IMR-90 (cell line): ENCODE data around the gene UBN1. TPM values are rescaled to one million over a fixed set of nuclear protein-coding genes. Genes with fewer than 3 reads are reported as not detected.

Experiments
- ATAC-seq: fragments of 200-7000 bp; cut with Tn5 transposase; 2 replicates; pipeline ENCODE4 v1.9.1; 2020; ENCODE audit warnings: low read depth, mild to moderate bottlenecking, moderate library complexity
- BruUV-seq: library from RNA; stranded (reverse); fragments of 400-500 nt; replicated peaks from 2 replicates; lab custom pipeline; 2021; lab: Mats Ljungman, UMichigan
- CTCF ChIA-PET: fragments of 300-600 bp; formaldehyde crosslinking; extraction: SDS; loops from one replicate; lab custom pipeline; 2021; ENCODE audit warnings: antibody characterized with exemption; lab: Yijun Ruan, JAX
- POLR2A ChIA-PET: fragments of 300-600 bp; sonication (Branson Sonifier 250); formaldehyde crosslinking; loops from one replicate; lab custom pipeline; 2022; ENCODE audit warnings: antibody characterized with exemption; ENCODE audit not compliant: unreplicated experiment; lab: Charles Lee
- DNase-seq: peaks from one replicate; pipeline ENCODE4 v3.0.0; 2013
- H2AFZ ChIP-seq: replicated peaks from 2 replicates; pipeline ENCODE3; 2013; ENCODE audit warnings: low read length, mild to moderate bottlenecking; ENCODE audit not compliant: poor library complexity
- H2AK5ac ChIP-seq: 2 replicates; pipeline ENCODE4 v1.6.1; 2013; ENCODE audit warnings: low read depth, low read length, inconsistent platforms
- H2AK9ac ChIP-seq: replicated peaks from 2 replicates; pipeline ENCODE3; 2013; ENCODE audit warnings: mild to moderate bottlenecking, low read depth, low read length, moderate library complexity; ENCODE audit not compliant: poor library complexity
- H2BK120ac ChIP-seq: 2 replicates; pipeline ENCODE4 v1.6.1; 2013; ENCODE audit warnings: low read depth, low read length, inconsistent platforms
- H2BK15ac ChIP-seq: 3 replicates; pipeline ENCODE4 v1.6.1; 2013; ENCODE audit warnings: low read depth, low read length, inconsistent platforms
- H2BK20ac ChIP-seq: 2 replicates; pipeline ENCODE4 v1.6.1; 2013; ENCODE audit warnings: low read depth, mild to moderate bottlenecking, inconsistent platforms, low read length, moderate library complexity
- H2BK5ac ChIP-seq: 2 replicates; pipeline ENCODE4 v1.6.1; 2013; ENCODE audit warnings: mild to moderate bottlenecking, low read depth, low read length, inconsistent platforms; ENCODE audit not compliant: poor library complexity, severe bottlenecking
- H3K14ac ChIP-seq: replicated peaks from 2 replicates; pipeline ENCODE4 v1.6.1; 2013; ENCODE audit warnings: low read depth, low read length, inconsistent platforms
- H3K18ac ChIP-seq: 2 replicates; pipeline ENCODE4 v1.6.1; 2013; ENCODE audit warnings: low read depth, low read length, control low read depth
- H3K23ac ChIP-seq: 2 replicates; pipeline ENCODE4 v1.6.1; 2013; ENCODE audit warnings: low read depth, low read length, inconsistent platforms
- H3K27ac ChIP-seq: 2 replicates; pipeline ENCODE4 v1.5.1; 2013; ENCODE audit warnings: mild to moderate bottlenecking, control low read depth, low read length; ENCODE audit not compliant: insufficient read depth
- H3K27me3 ChIP-seq: 2 replicates; pipeline ENCODE4 v1.6.1; 2013; ENCODE audit warnings: low read length; ENCODE audit not compliant: control insufficient read depth, insufficient read depth
- H3K36me3 ChIP-seq: 2 replicates; pipeline ENCODE4 v1.6.1; 2013; ENCODE audit warnings: low read length, mixed read lengths; ENCODE audit not compliant: control insufficient read depth, insufficient read depth
- H3K4ac ChIP-seq: 2 replicates; pipeline ENCODE4 v1.6.1; 2013; ENCODE audit warnings: low read depth, low read length, inconsistent platforms
- H3K4me1 ChIP-seq: 2 replicates; pipeline ENCODE4 v1.6.1; 2013; ENCODE audit warnings: low read length, mixed read lengths; ENCODE audit not compliant: control insufficient read depth, insufficient read depth
- H3K4me2 ChIP-seq: 2 replicates; pipeline ENCODE4 v1.6.1; 2013; ENCODE audit warnings: low read depth, mild to moderate bottlenecking, control low read depth, low read length, moderate library complexity
- H3K4me3 ChIP-seq: 2 replicates; pipeline ENCODE4 v1.5.1; 2013; ENCODE audit warnings: low read depth, mild to moderate bottlenecking, control low read depth, low read length, moderate library complexity; ENCODE audit not compliant: insufficient read depth
- H3K56ac ChIP-seq: 2 replicates; pipeline ENCODE4 v1.6.1; 2013; ENCODE audit warnings: low read length, inconsistent platforms; ENCODE audit not compliant: insufficient read depth; ENCODE audit errors: extremely low read depth
- H3K79me1 ChIP-seq, 2 experiments: 2 replicates each; pipeline ENCODE4 v1.6.1; 2013; ENCODE audit warnings: low read length in 2 of 2, inconsistent platforms in 1 of 2, low read depth in 1 of 2
- H3K9ac ChIP-seq: 2 replicates; pipeline ENCODE4 v1.6.1; 2013; ENCODE audit warnings: low read depth, low read length, control low read depth
- H3K9me1 ChIP-seq: 2 replicates; pipeline ENCODE4 v1.6.1; 2013; ENCODE audit warnings: low read length, inconsistent platforms; ENCODE audit not compliant: insufficient read depth
- H3K9me3 ChIP-seq: 2 replicates; pipeline ENCODE4 v1.6.1; 2013; ENCODE audit warnings: low read length; ENCODE audit not compliant: control insufficient read depth, insufficient read depth
- H4K20me1 ChIP-seq: 2 replicates; pipeline ENCODE4 v1.6.1; 2013; ENCODE audit warnings: low read length, inconsistent platforms; ENCODE audit not compliant: insufficient read depth
- H4K5ac ChIP-seq: 2 replicates; pipeline ENCODE4 v1.6.1; 2013; ENCODE audit warnings: mild to moderate bottlenecking, low read depth, low read length, control low read depth
- H4K8ac ChIP-seq, 2 experiments: 2 replicates each; pipeline ENCODE4 v1.6.1; 2013; ENCODE audit warnings: low read depth in 2 of 2, low read length in 2 of 2, control low read depth in 1 of 2, inconsistent platforms in 1 of 2
- H4K91ac ChIP-seq: 2 replicates; pipeline ENCODE4 v1.6.1; 2013; ENCODE audit warnings: low read depth, low read length, inconsistent platforms; ENCODE audit not compliant: insufficient read depth
- BHLHE40 ChIP-seq: fragments of 150-350 bp; IDR thresholded peaks from 2 replicates; pipeline ENCODE4 v1.6.1; 2016; ENCODE audit warnings: mild to moderate bottlenecking, low read depth, low read length
- CEBPB ChIP-seq: IDR thresholded peaks from 2 replicates; pipeline ENCODE4 v1.6.1; 2012; ENCODE audit warnings: low read depth, low read length, improper control_type of control experiment
- CHD1 ChIP-seq: IDR thresholded peaks from 2 replicates; pipeline ENCODE4 v1.6.1; 2012; ENCODE audit warnings: low read depth, low read length, improper control_type of control experiment
- MAFK ChIP-seq: IDR thresholded peaks from 2 replicates; pipeline ENCODE4 v1.6.1; 2012; ENCODE audit warnings: low read depth, low read length, improper control_type of control experiment
- MAZ ChIP-seq: IDR thresholded peaks from 2 replicates; pipeline ENCODE4 v1.6.1; 2012; ENCODE audit warnings: low read depth, mild to moderate bottlenecking, low read length, improper control_type of control experiment, moderate library complexity, borderline replicate concordance
- NFE2L2 ChIP-seq: fragments of 150-350 bp; IDR thresholded peaks from 2 replicates; pipeline ENCODE4 v1.6.1; 2016; ENCODE audit warnings: low read depth, mild to moderate bottlenecking, low read length
- POLR2A ChIP-seq: IDR thresholded peaks from 2 replicates; pipeline ENCODE4 v1.6.1; 2012; ENCODE audit warnings: mild to moderate bottlenecking, low read depth, low read length
- RAD21 ChIP-seq: IDR thresholded peaks from 2 replicates; pipeline ENCODE4 v1.6.1; 2012; ENCODE audit warnings: low read length, improper control_type of control experiment
- RFX5 ChIP-seq: IDR thresholded peaks from 2 replicates; pipeline ENCODE4 v1.8.0; 2012; ENCODE audit warnings: low read depth, mild to moderate bottlenecking, low read length, moderate library complexity
- WGBS, 2 experiments: methylation state at CpG; one replicate each; pipeline versions ENCODE4 v1.1.5 to v1.1.7; 2013; ENCODE audit warnings: missing lambda C conversion rate in 2 of 2; ENCODE audit not compliant: insufficient read length in 1 of 2; ENCODE audit errors: extremely low coverage in 2 of 2; 5-methylcytosine and 5-hydroxymethylcytosine counted together
- dilution Hi-C: fragments of 300-500 bp; cut with HindIII; formaldehyde crosslinking; loops from one replicate; pipeline ENCODE4 v1.14.3; 2018; ENCODE audit warnings: low sequenced_read_pairs; ENCODE audit not compliant: unreplicated experiment
- in situ Hi-C: fragments of 300-500 bp; cut with MboI; formaldehyde crosslinking; loops from 3 replicates; pipeline ENCODE4 v1.14.3; 2019; ENCODE audit warnings: low sequenced_read_pairs, inconsistent platforms, mixed read lengths
- intact Hi-C: fragments of 100-400 bp; cut with micrococcal nuclease; formaldehyde crosslinking; loops from 2 replicates; pipeline ENCODE4 v1.10.0; 2022
- polyA plus RNA-seq, 3 experiments: library from polyadenylated mRNA; depleted of rRNA; stranded (reverse); fragments of >200 nt; gene quantifications; 2 replicates each; pipeline ENCODE4 v1.2.3, GENCODE V29; 2012; ENCODE audit warnings: low replicate concordance in 1 of 3
- total RNA-seq: library from RNA; depleted of rRNA; stranded (reverse); fragments of >200 nt; gene quantifications from 2 replicates; pipeline ENCODE4 v1.2.3, GENCODE V29; 2012
- TF ChIP-seq, protein P1 (sequence below): fragments of 150-350 bp; IDR thresholded peaks from 2 replicates; pipeline ENCODE4 v1.6.1; 2017; ENCODE audit warnings: mild to moderate bottlenecking, antibody characterized with exemption, low read length, low read depth
- TF ChIP-seq, protein P2 (sequence below): fragments of 150-350 bp; IDR thresholded peaks from 2 replicates; pipeline ENCODE4 v1.6.1; 2016; ENCODE audit warnings: low read depth, mild to moderate bottlenecking, low read length, moderate library complexity, borderline replicate concordance
- TF ChIP-seq, protein P3 (sequence below): conservative IDR thresholded peaks from 2 replicates; pipeline ENCODE4 v1.5.1; 2012; ENCODE audit warnings: mild to moderate bottlenecking, low read depth, low read length, improper control_type of control experiment

The UBN1 gene
- total and polyA plus RNA-seq, 2 of the 4 experiments (the other 2 are of a cell fraction), result 5.7 to 16.3 TPM

DNA sequence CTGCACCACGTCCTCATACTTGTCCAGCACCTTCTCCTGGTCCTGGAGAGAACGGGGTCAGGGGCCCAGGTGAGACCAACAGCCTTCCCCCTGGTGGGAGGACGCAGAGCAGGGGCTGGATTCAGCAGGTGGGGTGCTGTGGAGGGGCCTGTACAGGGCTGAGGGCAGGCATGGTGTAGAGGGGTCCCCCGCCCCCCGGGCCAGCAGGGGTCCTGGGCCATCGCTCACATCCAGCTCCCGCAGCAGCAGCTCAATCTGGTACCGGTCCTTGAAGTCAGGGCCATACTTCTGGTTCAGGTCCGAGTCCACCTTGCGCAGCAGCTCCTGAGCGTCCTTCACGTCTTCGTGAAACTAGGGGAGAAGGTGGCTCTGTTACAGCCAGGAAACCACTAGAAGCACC is 48.1 kb downstream of the UBN1 start:
- Histone ChIP-seq H2BK15ac (no peak overlapping the region), H3K4me3 (no peak overlapping the region), H2BK20ac (no peak overlapping the region), H3K9ac (no peak overlapping the region), H4K20me1 (no peaks in the 10 kb centered on the region), H3K23ac (no peak overlapping the region), H3K4ac (no peak overlapping the region), H3K79me1 (no peaks in the 10 kb centered on the region), H2AFZ (no peak overlapping the region), H3K27ac (no peak overlapping the region), H4K5ac (no peak overlapping the region), H3K4me2 (no peak overlapping the region), H2BK120ac (no peak overlapping the region), H3K36me3 (no peaks in the 10 kb centered on the region; the same call in 1 of the 2 replicates), H2AK5ac (no peak overlapping the region), H2AK9ac (no peak overlapping the region), H4K91ac (no peak overlapping the region), H3K14ac (no peak overlapping the region), H3K56ac (no peak overlapping the region), H3K4me1 (peaks cover 8% of the 10 kb centered on the region), H3K27me3 (no peaks in the 10 kb centered on the region), H3K18ac (no peak overlapping the region), H4K8ac (no peak overlapping the region), H3K9me1 (0 out of 2 replicates have a peak, but pooled peaks cover 2% of the 10 kb centered on the region), H3K9me3 (peaks cover 4% of the 10 kb centered on the region), H2BK5ac (no peak overlapping the region)
- ChIA-PET POLR2A (no interaction called here), CTCF (interaction anchor here (0.6 kb wide), 2 partner anchors 38 to 177 kb away, joined by 3 read pairs; no protein-coding TSS in a partner anchor)
- DNase-seq (no peak), ATAC-seq (no peak)
- WGBS, 2 experiments, result 100% methylated on average over 1 of the region's 13 CpGs; no CpG with 5 or more reads in 1 of the 2 experiments
- no TSS peak for BruUV-seq
- dilution Hi-C loops (no loop called here), in situ Hi-C loops (no loop called here), intact Hi-C loops (no loop called here)
- TF ChIP-seq CEBPB (no peak), RFX5 (no peak), NFE2L2 (no peak), MAFK (no peak), CHD1 (no peak), POLR2A (no peak), RAD21 (no peak), BHLHE40 (no peak), MAZ (no peak)
- TF ChIP-seq, protein P1, sequence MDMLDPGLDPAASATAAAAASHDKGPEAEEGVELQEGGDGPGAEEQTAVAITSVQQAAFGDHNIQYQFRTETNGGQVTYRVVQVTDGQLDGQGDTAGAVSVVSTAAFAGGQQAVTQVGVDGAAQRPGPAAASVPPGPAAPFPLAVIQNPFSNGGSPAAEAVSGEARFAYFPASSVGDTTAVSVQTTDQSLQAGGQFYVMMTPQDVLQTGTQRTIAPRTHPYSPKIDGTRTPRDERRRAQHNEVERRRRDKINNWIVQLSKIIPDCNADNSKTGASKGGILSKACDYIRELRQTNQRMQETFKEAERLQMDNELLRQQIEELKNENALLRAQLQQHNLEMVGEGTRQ, result no peak
- TF ChIP-seq, protein P2, sequence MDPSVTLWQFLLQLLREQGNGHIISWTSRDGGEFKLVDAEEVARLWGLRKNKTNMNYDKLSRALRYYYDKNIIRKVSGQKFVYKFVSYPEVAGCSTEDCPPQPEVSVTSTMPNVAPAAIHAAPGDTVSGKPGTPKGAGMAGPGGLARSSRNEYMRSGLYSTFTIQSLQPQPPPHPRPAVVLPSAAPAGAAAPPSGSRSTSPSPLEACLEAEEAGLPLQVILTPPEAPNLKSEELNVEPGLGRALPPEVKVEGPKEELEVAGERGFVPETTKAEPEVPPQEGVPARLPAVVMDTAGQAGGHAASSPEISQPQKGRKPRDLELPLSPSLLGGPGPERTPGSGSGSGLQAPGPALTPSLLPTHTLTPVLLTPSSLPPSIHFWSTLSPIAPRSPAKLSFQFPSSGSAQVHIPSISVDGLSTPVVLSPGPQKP, result no peak
- TF ChIP-seq, protein P3, sequence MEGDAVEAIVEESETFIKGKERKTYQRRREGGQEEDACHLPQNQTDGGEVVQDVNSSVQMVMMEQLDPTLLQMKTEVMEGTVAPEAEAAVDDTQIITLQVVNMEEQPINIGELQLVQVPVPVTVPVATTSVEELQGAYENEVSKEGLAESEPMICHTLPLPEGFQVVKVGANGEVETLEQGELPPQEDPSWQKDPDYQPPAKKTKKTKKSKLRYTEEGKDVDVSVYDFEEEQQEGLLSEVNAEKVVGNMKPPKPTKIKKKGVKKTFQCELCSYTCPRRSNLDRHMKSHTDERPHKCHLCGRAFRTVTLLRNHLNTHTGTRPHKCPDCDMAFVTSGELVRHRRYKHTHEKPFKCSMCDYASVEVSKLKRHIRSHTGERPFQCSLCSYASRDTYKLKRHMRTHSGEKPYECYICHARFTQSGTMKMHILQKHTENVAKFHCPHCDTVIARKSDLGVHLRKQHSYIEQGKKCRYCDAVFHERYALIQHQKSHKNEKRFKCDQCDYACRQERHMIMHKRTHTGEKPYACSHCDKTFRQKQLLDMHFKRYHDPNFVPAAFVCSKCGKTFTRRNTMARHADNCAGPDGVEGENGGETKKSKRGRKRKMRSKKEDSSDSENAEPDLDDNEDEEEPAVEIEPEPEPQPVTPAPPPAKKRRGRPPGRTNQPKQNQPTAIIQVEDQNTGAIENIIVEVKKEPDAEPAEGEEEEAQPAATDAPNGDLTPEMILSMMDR, result no peak
